ENCODE results near the gene CORO7.

The CORO7 gene

GRCh38 chr16:4385789-4386450 lies 30.5 kb downstream of the CORO7 start:
- Mint-ChIP-seq H3K36me3 (ENCODE audit: low read depth) (peaks cover 10% of the 10 kb centered on the region), H3K4me1 (ENCODE audit: low read depth) (no peaks in the 10 kb centered on the region), H3K27ac (no peak overlapping the region), H3K4me3 (no peak overlapping the region), H3K9me3 (no peaks in the 10 kb centered on the region), H3K27me3 (ENCODE audit: low read depth) (no peaks in the 10 kb centered on the region)

DNA sequence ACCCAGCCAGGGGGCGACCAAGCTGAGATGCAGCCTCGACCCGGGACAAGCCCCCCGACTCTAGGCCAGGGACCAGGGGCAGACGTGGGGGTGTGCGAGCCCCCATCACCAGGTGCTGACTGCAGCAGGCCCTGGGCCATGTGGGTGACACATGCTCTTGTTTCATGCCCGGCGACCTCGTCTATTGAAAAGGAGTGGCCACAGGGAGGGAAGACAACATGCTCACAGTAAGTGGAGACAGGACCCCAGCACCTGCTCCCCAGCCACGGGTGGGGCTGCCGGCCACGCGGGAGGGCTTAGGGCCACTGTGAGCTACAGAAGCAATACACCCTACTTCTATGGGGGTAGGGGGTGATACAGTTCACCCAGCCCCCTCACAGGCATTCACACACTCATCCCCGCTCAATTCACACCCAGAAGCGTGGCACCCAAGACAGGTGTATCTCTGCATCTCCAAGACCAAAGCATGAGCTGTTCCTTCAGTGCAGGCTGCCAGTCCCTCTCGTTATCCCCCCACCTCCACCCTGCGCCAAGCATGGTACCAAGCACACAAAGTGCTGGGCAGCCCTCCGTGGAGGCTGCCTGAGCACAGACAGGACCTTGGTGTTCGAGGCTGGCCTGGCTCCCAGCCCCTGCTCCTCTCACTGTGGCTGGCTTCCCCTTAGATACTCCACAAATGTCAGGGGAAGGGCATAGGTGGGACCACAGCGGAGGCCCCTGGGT lies 31.2 kb downstream of the CORO7 start:
- Mint-ChIP-seq H3K27ac (peak overlapping the region; percentile 15), H3K4me3 (no peak overlapping the region)

GRCh38 chr16:4384509-4384942 lies 31.9 kb downstream of the CORO7 start:
- peaks cover 10% of the 10 kb centered on the region for H3K36me3 Mint-ChIP-seq (ENCODE audit: low read depth)
- H3K9me3 Mint-ChIP-seq: no peaks in the 10 kb centered on the region
- no peaks in the 10 kb centered on the region for H3K27me3 Mint-ChIP-seq (ENCODE audit: low read depth)
- H3K4me3 Mint-ChIP-seq: no peak overlapping the region
- no peaks in the 10 kb centered on the region for H3K4me1 Mint-ChIP-seq (ENCODE audit: low read depth)
- no peak overlapping the region for H3K27ac Mint-ChIP-seq

More for the DNA sequence above, 31.2 kb downstream of the CORO7 start:
- no peaks in the 10 kb centered on the region for H3K27me3 Mint-ChIP-seq (ENCODE audit: low read depth)
- no peaks in the 10 kb centered on the region for H3K4me1 Mint-ChIP-seq (ENCODE audit: low read depth)
- peaks cover 10% of the 10 kb centered on the region for H3K36me3 Mint-ChIP-seq (ENCODE audit: low read depth)
- no peaks in the 10 kb centered on the region for H3K9me3 Mint-ChIP-seq

DNA sequence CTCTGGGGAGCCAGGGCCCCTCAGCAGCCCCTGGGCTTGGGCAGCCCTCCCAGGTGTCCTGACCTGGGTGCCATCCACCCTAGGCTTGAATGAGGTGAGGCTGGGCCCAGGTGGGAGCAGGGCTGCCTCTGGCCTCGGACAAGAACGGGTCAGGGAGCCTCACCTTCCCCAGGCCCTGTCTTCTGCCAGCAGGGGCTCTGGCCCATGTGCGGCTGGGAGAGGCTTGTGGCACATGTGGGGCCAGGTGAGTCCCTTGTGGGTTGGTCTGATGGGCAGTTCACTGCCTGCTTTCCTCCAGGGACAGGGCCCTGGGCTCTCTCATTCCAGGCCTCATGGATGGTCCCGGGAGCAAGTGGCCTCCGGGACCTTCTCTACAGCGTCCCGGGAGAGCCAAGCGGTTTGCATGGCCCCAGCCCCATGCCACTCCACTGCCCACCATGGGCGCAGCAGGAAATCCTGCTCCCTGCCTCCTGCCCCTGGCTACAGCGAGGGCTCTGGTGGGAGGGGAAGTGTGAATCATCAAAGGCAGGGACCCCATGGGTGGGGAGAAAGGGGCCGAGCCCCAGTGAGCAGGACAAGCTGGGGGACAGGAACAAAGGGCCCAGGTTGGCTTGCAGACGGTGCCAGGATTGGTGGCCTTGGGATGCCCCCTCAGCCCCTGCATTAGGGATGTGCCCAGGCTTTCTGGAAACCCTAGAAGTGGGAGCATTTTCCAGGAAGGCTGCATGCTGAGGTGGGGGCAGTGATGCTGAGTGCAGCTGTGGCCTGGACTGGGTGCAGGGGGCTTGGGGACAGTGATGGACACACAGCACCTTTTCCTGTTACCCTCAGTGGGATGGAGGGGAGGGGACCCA lies 32.6 kb downstream of the CORO7 start:
- peaks cover 10% of the 10 kb centered on the region for H3K36me3 Mint-ChIP-seq (ENCODE audit: low read depth)
- no peak overlapping the region for H3K27ac Mint-ChIP-seq
- no peaks in the 10 kb centered on the region for H3K4me1 Mint-ChIP-seq (ENCODE audit: low read depth)
- H3K4me3 Mint-ChIP-seq: no peak overlapping the region
- no peaks in the 10 kb centered on the region for H3K27me3 Mint-ChIP-seq (ENCODE audit: low read depth)
- no peaks in the 10 kb centered on the region for H3K9me3 Mint-ChIP-seq

DNA sequence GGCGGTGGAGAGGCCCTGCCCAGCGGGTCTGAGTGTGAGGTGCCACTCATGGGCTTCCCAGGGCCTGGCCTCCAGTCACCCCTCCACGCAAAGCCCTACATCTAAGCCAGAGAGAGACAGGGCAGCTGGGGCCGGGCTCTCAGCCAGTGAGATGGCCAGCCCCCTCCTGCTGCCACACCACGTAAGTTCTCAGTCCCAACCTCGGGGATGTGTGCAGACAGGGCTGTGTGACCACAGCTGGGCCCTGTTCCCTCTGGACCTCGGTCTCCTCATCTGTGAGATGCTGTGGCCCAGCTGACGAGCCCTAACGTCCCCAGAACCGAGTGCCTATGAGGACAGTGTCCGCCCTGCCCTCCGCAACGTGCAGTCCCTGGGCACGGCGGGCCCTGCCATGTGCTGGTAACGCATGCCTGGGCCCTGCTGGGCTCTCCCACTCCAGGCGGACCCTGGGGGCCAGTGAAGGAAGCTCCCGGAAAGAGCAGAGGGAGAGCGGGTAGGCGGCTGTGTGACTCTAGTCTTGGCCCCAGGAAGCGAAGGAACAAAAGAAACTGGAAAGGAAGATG lies 33.5 kb downstream of the CORO7 start:
- Mint-ChIP-seq H3K27me3 (ENCODE audit: low read depth) (no peaks in the 10 kb centered on the region), H3K4me1 (ENCODE audit: low read depth) (no peaks in the 10 kb centered on the region), H3K36me3 (ENCODE audit: low read depth) (peaks cover 11% of the 10 kb centered on the region), H3K4me3 (no peak overlapping the region), H3K27ac (no peak overlapping the region), H3K9me3 (no peaks in the 10 kb centered on the region)

- Mint-ChIP-seq H3K27me3 (ENCODE audit: low read depth) (no peaks in the 10 kb centered on the region), H3K4me3 (no peak overlapping the region), H3K9me3 (no peaks in the 10 kb centered on the region), H3K36me3 (ENCODE audit: low read depth) (peaks cover 13% of the 10 kb centered on the region), H3K4me1 (ENCODE audit: low read depth) (no peaks in the 10 kb centered on the region), H3K27ac (no peak overlapping the region)
Observed at GRCh38 chr16:4381935-4382794, 34.2 kb downstream of the CORO7 start.

DNA sequence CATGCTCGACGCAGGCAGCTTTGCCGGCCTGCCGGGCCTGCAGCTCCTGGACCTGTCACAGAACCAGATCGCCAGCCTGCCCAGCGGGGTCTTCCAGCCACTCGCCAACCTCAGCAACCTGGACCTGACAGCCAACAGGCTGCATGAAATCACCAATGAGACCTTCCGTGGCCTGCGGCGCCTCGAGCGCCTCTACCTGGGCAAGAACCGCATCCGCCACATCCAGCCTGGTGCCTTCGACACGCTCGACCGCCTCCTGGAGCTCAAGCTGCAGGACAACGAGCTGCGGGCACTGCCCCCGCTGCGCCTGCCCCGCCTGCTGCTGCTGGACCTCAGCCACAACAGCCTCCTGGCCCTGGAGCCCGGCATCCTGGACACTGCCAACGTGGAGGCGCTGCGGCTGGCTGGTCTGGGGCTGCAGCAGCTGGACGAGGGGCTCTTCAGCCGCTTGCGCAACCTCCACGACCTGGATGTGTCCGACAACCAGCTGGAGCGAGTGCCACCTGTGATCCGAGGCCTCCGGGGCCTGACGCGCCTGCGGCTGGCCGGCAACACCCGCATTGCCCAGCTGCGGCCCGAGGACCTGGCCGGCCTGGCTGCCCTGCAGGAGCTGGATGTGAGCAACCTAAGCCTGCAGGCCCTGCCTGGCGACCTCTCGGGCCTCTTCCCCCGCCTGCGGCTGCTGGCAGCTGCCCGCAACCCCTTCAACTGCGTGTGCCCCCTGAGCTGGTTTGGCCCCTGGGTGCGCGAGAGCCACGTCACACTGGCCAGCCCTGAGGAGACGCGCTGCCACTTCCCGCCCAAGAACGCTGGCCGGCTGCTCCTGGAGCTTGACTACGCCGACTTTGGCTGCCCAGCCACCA lies 35.1 kb downstream of the CORO7 start:
- H3K4me1 Mint-ChIP-seq (ENCODE audit: low read depth): no peaks in the 10 kb centered on the region
- no peaks in the 10 kb centered on the region for H3K27me3 Mint-ChIP-seq (ENCODE audit: low read depth)
- H3K4me3 Mint-ChIP-seq: no peak overlapping the region
- H3K27ac Mint-ChIP-seq: no peak overlapping the region
- H3K9me3 Mint-ChIP-seq: no peaks in the 10 kb centered on the region
- H3K36me3 Mint-ChIP-seq (ENCODE audit: low read depth): peaks cover 13% of the 10 kb centered on the region

DNA sequence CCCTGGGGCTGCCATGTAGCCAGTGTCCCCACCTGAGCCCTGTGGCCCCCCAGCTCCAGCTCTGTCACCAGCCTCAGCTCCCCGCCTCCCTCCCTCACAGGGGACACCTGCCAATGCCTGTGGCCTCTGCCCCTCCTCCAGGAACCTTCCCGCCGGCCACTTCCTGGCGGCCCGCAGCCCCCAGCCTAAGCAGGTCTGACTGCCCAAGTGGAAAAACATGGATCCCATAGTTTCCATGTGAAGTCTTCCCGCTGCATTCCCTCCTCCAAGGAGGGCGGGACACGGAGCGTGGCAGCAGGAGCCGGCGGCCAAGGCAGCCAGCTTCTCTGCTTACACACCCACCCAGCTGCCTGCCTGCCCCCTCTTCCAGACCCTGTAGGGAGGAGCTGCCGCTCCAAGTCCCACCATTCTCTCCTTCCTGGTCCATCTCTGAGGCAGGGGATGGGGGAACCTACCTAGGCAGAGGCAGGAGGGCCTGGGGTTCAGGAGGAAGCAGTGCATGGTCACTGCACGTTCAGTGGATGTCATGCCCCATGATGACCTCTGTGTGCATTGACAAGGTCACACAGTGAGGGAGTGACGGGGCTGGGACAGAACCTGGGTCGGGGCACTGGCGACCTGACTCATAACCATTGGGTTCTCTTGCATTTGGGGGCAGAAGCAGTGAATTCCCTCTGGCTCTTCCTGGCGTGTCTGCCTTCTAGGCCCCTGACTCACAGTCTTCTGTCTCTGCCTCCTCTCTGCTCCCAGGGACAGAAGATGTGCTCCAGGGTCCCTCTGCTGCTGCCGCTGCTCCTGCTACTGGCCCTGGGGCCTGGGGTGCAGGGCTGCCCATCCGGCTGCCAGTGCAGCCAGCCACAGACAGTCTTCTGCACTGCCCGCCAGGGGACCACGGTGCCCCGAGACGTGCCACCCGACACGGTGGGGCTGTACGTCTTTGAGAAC lies 36.0 kb downstream of the CORO7 start:
- no peak overlapping the region for H3K4me3 Mint-ChIP-seq
- H3K27ac Mint-ChIP-seq: no peak overlapping the region
- no peaks in the 10 kb centered on the region for H3K27me3 Mint-ChIP-seq (ENCODE audit: low read depth)
- peaks cover 2% of the 10 kb centered on the region for H3K4me1 Mint-ChIP-seq (ENCODE audit: low read depth)
- H3K9me3 Mint-ChIP-seq: no peaks in the 10 kb centered on the region
- H3K36me3 Mint-ChIP-seq (ENCODE audit: low read depth): peaks cover 8% of the 10 kb centered on the region

DNA sequence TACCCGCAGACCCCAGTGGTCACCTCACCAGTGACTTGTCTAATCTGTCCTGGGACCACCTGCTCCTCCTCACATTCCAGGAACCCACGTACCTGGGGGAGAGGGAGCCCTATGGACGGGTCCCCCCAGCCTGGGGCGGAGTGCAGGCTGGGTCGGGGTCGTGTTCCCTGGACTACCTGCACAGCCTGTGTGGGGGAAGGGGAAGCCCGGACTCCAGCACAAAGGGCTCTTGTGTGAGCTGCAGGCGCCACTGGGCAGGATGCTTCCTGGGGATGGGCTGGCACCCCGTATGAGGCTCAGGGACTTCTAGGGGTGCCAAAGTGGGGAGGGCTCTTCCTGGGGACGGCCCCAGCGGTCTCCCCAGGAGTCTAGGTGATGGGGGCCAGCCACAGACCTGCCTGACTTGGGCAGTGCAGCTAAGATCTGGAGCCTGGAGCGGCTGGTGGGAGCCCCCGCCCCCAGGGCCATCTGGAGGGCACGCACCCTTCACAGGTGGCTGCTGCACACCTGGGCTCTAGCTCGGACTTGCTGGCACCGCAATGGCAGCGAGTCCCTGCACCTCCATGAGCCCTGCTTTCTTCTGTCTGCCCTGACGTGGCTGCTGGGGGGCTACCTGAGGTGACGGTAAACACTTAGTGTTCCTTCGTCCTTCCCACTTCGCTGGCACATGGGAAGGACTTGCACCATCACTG lies 37.3 kb downstream of the CORO7 start:
- Mint-ChIP-seq H3K27me3 (ENCODE audit: low read depth) (no peaks in the 10 kb centered on the region), H3K9me3 (no peaks in the 10 kb centered on the region), H3K4me3 (no peak overlapping the region), H3K36me3 (ENCODE audit: low read depth) (peaks cover 6% of the 10 kb centered on the region), H3K27ac (no peak overlapping the region), H3K4me1 (ENCODE audit: low read depth) (peaks cover 2% of the 10 kb centered on the region)

DNA sequence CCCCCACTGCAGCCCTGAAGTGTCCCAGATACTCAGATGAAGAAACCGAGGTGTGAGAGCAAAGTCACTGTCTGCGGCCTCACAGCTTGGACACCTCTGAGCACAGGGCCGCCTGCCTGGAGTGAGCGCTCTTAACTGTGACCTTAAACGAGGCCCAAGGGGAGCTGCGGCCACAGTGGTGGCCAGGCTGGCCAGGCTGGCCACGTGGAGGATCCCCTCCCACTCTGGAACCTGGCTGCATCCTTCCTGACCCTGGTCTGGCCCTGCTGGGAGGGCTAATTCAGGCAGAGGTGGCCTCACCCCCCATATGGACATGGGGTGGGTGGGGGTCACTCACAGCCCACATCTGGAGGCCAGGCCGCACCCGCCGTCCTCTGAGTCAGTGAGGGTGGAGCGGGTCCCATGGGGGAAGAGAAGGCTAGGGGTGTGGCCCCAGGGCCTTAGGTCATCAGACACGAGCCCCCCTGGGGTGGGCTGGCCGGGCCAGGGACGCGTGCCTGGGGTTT lies 38.2 kb downstream of the CORO7 start:
- no peaks in the 10 kb centered on the region for H3K9me3 Mint-ChIP-seq
- H3K27ac Mint-ChIP-seq: no peak overlapping the region
- no peak overlapping the region for H3K4me3 Mint-ChIP-seq
- no peaks in the 10 kb centered on the region for H3K27me3 Mint-ChIP-seq (ENCODE audit: low read depth)
- H3K36me3 Mint-ChIP-seq (ENCODE audit: low read depth): peaks cover 5% of the 10 kb centered on the region
- peaks cover 2% of the 10 kb centered on the region for H3K4me1 Mint-ChIP-seq (ENCODE audit: low read depth)

DNA sequence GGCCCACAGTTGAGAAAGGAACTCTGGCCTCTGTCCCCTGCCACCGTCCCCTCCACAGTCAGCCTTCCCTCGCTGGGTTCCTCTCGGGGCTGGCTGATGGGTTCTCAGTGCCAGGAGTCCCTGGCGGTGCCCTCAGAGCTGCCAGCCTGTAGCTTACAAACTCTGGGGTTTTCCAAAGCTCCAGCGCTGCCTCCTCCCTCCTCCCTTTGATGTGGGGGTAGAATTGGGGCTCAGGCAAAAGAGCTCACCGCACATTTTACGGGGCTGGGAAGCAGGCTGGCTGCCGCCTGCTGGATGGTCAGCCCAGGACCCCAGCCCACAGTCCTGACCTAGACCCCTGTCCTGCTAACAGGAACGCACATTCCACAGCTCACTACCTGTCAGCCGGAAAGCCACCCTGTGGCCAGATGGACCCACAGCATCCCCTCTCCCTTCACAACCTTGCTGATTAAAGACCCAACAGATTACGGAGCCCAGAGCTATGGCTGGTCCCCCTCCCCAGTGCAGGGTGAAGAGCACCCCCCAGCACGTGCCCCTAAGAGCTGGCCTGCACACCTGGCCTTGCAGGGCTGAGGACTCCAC lies 38.7 kb downstream of the CORO7 start:
- Mint-ChIP-seq H3K36me3 (ENCODE audit: low read depth) (peaks cover 3% of the 10 kb centered on the region), H3K4me1 (ENCODE audit: low read depth) (peaks cover 2% of the 10 kb centered on the region), H3K27ac (no peak overlapping the region)

More for the DNA sequence above, 38.7 kb downstream of the CORO7 start:
- Mint-ChIP-seq H3K27me3 (ENCODE audit: low read depth) (no peaks in the 10 kb centered on the region), H3K4me3 (no peak overlapping the region), H3K9me3 (no peaks in the 10 kb centered on the region)
